ENCODE data around the gene LHPP.

Gene LHPP

DNA sequence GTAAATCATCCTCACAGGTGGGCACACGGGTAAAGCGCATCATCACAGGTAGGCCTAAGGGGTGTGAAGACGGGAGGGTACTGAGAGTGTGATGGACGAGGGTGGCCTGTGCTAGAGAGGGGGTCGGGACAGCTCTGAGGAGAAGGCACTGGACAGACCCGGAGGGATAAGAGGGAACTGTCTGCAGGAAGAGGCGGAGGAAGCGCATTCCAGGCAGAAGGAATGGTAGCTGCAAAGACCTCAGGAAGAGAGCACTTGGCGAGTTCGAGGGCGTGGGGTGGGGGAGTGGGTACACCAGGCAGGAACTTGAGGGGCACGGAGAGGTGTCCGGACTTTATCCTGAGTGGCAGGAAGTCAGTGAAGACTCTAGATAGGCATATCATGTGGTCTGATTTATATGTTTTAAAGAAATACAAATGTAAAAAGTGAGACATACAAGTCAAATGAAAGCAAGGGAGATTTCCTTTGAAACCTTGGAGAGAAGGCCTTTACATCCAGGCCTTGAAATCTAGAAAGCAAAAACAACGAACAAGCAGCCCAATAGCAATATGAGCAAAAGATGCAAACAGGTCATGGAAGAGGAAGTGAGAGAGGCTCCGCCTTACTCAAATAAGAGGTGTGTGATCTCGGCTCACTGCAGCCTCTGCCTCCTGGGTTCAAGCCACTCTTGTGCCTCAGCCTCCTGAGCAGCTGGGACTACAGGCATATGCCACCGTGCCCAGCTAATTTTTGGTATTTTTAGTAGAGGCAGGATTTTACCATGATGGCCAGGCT is 3.6 kb downstream of the LHPP start:
- no peak for DNase-seq (ENCODE audit: low read depth)
- H3K4me3 ChIP-seq (ENCODE audit: low read depth, low read length): no peak overlapping the region
- TF ChIP-seq, protein P1, sequence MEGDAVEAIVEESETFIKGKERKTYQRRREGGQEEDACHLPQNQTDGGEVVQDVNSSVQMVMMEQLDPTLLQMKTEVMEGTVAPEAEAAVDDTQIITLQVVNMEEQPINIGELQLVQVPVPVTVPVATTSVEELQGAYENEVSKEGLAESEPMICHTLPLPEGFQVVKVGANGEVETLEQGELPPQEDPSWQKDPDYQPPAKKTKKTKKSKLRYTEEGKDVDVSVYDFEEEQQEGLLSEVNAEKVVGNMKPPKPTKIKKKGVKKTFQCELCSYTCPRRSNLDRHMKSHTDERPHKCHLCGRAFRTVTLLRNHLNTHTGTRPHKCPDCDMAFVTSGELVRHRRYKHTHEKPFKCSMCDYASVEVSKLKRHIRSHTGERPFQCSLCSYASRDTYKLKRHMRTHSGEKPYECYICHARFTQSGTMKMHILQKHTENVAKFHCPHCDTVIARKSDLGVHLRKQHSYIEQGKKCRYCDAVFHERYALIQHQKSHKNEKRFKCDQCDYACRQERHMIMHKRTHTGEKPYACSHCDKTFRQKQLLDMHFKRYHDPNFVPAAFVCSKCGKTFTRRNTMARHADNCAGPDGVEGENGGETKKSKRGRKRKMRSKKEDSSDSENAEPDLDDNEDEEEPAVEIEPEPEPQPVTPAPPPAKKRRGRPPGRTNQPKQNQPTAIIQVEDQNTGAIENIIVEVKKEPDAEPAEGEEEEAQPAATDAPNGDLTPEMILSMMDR (conservative IDR thresholded peaks at IDR 0.05; ENCODE audit: low read depth, low read length): no peak

DNA sequence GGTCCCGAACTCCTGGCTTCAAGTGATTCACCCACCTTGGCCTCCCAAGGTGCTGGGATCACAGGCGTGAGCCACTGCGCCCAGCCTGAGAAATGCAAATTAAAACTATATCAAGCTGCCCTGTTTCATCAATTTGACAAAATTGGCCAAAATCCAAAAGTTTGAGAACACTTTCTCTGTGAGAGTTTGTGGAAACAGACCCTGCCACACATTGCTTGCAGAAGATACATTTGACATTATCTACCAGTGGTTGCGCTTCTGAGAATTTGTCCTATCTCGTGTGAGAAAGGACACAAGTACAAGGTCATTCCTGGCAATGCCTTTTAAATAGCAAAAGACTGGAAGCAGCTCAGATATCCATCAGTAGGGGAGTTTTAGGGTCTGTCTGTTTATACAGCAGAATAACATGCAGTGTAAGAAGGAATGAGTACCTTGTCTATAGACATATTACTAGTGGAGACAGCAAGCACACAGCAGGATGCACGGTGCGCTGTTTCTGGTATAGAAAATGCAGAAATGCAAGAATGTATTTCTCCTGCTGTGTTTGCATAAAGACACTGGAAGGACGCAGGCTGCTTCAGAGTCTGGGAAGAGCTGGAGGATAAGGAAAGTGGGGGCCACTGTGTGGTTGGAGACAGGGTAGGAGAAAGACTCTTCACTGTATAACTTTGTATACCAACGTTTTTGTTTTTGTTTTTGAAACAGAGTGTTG is 4.3 kb downstream of the LHPP start:
- TF ChIP-seq, protein P1 (conservative IDR thresholded peaks at IDR 0.05; ENCODE audit: low read depth, low read length): no peak
- DNase-seq (ENCODE audit: low read depth): peak; percentile 9
- H3K4me3 ChIP-seq (ENCODE audit: low read depth, low read length): no peak overlapping the region

DNA sequence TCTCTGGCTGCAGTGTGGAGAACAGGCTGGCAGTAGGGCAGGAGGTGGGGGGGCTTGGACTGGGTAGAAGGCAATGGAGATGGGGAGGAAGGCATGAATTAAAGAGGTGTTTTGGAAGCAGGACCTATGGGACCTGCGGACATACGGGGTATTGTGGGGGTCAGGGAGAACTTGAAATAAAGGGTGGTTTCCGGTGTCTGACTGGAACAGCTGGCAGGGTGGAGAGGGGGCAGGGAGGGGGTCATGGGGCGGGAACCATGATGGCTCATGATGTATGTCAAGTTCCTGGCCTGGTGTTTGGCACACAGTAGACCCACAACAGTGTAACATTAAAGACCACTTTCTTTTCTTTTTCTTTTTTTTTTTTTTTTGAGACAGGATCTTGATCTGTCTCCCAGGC is 5.5 kb downstream of the LHPP start:
- no peak for DNase-seq (ENCODE audit: low read depth)
- TF ChIP-seq, protein P1 (conservative IDR thresholded peaks at IDR 0.05; ENCODE audit: low read depth, low read length): no peak
- H3K4me3 ChIP-seq (ENCODE audit: low read depth, low read length): no peak overlapping the region

DNA sequence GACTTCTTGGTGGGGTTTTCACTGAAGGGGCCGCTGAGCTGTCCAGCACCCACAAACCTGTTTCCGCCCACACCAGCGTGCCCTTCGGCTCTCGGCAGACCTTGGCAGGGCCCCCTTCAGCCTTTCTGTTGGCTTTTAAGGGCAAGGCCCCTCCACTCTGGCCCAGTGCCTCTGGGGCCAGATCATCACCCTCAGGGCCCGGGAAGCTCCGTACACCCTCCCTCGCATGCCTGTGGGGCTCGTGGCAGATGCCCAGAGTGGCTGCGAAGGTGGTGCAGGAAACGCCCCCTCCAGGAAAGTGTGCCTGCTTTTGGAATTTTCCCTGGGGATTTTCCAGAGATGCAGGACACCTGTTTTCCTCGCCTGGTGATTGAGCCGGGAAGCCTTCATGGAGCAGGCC is 7.0 kb downstream of the LHPP start:
- TF ChIP-seq, protein P1 (conservative IDR thresholded peaks at IDR 0.05; ENCODE audit: low read depth, low read length): no peak
- DNase-seq (ENCODE audit: low read depth): no peak
- no peak overlapping the region for H3K4me3 ChIP-seq (ENCODE audit: low read depth, low read length)

DNA sequence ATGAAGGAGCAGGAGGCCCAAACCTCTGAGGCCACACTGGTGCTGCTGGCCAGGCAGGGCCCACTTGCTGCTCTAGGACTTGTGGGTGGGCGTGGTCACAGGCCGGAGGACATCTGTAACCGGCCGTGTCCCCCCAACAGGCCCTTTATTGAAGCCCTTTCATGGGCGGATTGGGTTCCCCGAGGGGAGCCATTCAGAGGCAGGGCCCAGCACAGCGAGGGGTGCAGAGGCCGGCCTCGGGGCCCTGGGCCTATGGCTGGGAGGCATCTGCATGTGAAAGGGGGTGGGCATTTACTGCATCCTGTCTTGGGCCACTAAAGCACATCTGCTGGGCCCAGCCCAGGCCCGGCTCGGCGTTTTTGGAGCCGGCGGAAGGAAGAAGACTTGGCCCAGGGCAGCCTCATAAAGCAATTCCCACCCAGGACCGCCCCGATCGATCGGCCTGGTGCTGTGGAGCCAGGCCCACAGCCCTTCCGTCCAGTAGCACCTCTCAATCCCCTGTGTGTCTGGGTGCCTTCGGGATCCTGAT is 8.4 kb downstream of the LHPP start:
- no peak overlapping the region for H3K4me3 ChIP-seq (ENCODE audit: low read depth, low read length)
- no peak for DNase-seq (ENCODE audit: low read depth)
- TF ChIP-seq, protein P1 (conservative IDR thresholded peaks at IDR 0.05; ENCODE audit: low read depth, low read length): no peak

DNA sequence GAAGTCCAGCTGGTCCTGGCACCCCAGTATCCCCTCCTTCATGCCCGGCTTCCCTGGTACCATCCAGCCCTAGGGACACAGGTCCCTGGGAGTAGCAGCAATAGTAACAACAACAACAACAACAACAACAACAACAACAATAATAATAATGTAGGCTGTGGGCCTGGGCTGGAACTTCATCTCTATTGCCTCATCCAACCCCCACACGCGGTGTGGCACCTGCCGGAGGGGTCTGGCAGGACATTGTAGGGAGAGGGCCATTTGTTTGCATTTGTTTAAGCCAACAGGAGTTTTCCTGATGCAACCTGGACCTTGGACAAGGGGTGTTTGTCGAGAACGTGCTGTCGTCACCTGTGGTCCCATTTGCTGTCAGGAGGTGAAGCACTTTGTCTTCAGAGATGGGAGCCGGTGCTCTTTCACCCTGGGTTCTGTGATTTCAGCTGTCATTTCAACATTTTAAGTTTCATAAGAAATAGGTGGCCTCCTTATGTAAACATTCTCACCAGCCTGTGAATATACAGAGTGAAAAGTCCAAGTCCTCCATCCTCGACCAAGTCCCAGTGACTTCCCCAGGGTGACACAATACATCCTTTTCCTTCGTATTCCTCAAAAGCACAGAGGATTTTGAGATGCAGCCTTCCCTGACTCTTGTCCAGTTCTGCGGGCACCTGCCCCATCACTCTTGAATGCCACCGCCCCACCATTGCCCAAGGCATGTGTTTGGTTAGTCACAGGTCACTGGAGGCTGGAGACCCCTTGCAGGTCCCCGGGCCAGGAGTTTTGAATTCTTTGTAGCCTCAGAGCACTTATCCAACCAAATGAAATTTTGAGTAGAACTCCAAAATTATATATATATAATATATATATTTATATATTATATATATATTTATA is 9.2 kb downstream of the LHPP start:
- DNase-seq (ENCODE audit: low read depth): no peak
- TF ChIP-seq, protein P1 (conservative IDR thresholded peaks at IDR 0.05; ENCODE audit: low read depth, low read length): no peak
- H3K4me3 ChIP-seq (ENCODE audit: low read depth, low read length): no peak overlapping the region
